Measurements from ENCODE around the gene FOXK2.
A peak's percentile ranks its signal among the peaks of the same experiment; 100 is the strongest.

Gene FOXK2

DNA sequence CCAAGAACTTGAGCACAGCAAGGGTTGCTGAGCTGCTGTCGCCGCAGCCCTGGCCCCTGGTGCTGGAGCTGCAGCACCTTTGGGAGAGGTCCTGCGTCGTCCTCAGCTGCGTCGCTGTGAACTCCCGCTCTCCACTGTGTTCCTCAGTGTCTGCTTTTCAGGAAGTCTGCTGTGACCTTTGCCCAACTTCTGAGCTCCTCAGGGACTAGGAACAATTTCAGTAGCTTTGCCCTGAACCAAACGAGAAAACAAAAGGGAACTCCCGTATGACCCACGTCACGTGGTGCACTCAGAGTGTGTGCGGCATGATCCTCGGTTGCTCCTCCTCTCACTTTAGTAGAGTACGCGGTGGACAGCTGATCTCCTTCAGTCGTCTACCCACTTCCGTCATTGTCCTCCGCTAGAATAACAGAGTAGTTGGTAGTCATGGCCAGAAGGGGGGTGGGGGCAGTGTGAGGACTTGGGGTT is 84.5 kb downstream of the FOXK2 start:
- DNase-seq (ENCODE audit: low spot score), result no peak
- H3K27ac ChIP-seq, result peak overlapping the region; percentile 12 to 57
- H3K4me3 ChIP-seq, result no peak overlapping the region
- TF ChIP-seq, protein P1, sequence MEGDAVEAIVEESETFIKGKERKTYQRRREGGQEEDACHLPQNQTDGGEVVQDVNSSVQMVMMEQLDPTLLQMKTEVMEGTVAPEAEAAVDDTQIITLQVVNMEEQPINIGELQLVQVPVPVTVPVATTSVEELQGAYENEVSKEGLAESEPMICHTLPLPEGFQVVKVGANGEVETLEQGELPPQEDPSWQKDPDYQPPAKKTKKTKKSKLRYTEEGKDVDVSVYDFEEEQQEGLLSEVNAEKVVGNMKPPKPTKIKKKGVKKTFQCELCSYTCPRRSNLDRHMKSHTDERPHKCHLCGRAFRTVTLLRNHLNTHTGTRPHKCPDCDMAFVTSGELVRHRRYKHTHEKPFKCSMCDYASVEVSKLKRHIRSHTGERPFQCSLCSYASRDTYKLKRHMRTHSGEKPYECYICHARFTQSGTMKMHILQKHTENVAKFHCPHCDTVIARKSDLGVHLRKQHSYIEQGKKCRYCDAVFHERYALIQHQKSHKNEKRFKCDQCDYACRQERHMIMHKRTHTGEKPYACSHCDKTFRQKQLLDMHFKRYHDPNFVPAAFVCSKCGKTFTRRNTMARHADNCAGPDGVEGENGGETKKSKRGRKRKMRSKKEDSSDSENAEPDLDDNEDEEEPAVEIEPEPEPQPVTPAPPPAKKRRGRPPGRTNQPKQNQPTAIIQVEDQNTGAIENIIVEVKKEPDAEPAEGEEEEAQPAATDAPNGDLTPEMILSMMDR (IDR thresholded peaks at IDR 0.05), result no peak

DNA sequence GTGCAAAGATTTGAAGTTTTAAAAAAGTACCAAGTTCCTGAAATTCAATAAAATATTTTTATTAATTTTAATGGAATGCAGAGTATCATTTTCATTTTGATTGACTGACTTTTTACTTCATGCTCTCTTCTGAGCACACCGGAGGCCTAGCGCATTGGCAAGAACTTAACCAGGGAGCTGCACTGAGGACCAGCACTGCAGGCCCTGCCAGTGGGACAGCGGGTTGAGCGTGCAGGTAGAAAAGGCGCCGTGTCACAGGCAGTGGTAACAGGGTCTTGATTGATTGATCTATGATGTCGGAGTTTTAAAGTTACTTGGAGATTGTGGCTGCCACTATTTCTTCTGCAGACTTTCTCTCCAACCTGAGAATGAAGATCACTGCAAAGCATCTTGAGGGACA is 85.0 kb downstream of the FOXK2 start:
- TF ChIP-seq, protein P1 (IDR thresholded peaks at IDR 0.05), result no peak
- Histone ChIP-seq H3K27ac (peak overlapping the region in 1 of 2 donors; percentile 49), H3K4me3 (no peak overlapping the region)
- DNase-seq (ENCODE audit: low spot score), result no peak

GRCh38 chr17:82605939-82606600 is 86.5 kb downstream of the FOXK2 start:
- TF ChIP-seq, protein P1 (IDR thresholded peaks at IDR 0.05), result no peak
- no peak overlapping the region for H3K4me3 ChIP-seq
- no peak for DNase-seq (ENCODE audit: low spot score)
- H3K27ac ChIP-seq, result no peak overlapping the region

GRCh38 chr17:82608816-82609215 is 89.3 kb downstream of the FOXK2 start:
- no peak overlapping the region for H3K4me3 ChIP-seq
- H3K27ac ChIP-seq, result no peak overlapping the region
- TF ChIP-seq, protein P1 (IDR thresholded peaks at IDR 0.05), result no peak
- DNase-seq (ENCODE audit: low spot score), result no peak

- TF ChIP-seq, protein P1 (IDR thresholded peaks at IDR 0.05), result no peak
- no peak for DNase-seq (ENCODE audit: low spot score)
- Histone ChIP-seq H3K4me3 (no peak overlapping the region), H3K27ac (no peak overlapping the region)
Measured at GRCh38 chr17:82609655-82610054, 90.1 kb downstream of the FOXK2 start.

DNA sequence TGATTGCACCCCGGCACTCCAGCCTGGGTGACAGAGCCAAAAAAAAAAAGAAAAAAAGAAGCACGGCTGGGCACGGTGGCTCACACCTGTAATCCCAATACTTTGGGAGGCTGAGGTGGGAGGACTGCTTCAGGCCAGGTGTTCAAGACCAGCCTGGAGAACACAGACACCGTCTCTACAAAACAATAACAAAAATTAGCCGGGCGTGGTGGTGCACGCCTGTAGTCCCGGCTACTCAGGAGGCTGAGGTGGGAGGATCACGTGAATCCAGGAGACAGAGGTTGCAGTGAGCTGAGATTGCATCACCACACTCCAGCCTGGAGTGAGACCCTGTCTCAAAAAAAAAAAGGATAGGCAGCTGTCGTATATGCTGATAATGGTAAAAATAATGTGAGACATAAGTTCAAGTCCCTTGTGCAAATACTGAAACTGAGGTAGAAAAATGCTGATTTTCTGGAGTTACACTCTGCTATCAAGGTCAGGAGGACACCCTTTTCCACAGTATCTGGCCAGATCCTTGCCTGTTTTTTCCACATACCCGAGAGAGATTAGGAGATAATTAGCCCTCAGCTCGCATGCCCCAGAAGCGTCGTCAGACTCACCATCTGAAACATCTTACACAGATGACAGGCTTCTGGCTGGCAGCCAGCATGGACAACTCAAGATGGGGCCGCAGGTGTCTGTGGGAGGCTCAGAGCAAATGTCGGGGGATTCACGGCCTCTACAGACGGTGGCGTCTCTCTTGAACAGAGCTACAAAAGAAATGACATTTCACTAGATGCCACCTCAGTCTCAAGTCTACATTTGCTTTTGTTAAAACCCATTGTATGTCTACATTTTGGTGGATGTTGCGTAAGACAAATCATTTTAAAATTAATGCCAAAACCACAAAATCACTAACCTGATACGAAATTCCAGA is 91.9 kb downstream of the FOXK2 start:
- Histone ChIP-seq H3K27ac (no peak overlapping the region), H3K4me3 (no peak overlapping the region)
- DNase-seq (ENCODE audit: low spot score), result no peak
- TF ChIP-seq, protein P1 (IDR thresholded peaks at IDR 0.05), result no peak
